Measurements from ENCODE around the gene GP1BB. TPM values are rescaled to one million over a fixed set of nuclear protein-coding genes. Genes with fewer than 3 reads are reported as not detected.
"Not testable (repeated sequence)": the region's sequence is repeated elsewhere in the genome, so short reads cannot be mapped to it uniquely, and the experiment has no call there.

The GP1BB gene
- polyA plus RNA-seq, 2 of the 4 experiments (the other 2 are of a cell fraction) = 0.06 to 0.48 TPM

DNA sequence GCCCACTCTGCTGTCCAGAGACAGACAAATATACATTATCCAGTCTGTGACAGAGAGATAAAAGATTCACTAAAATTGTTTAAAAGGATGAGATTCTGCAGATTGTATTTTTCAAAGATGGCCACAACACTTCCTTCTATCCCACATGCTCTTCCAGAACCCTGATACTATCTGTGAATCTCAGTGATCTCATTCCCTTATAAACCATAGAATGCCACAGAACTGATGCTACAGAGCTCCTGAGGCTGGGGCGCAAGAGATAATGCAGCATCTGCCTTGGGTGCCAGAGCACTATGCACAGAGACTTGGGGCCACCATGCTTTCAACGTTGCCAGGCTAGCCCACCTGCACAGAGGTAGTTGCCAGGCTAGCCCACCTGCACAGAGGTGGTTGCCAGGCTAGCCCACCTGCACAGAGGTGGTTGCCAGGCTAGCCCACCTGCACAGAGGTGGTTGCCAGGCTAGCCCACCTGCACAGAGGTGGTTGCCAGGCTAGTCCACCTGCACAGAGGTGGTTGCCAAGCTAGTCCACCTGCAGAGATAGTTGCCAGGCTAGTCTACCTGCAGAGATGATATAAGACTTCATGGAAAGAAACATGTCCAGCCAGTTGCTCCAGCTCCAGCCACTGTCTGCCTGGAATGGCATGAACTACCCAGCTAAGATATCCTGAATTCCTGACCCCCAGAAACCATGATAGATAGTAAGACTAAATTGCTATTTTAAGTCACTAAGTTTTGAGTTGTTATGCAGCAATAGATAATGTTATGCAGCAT, 26.6 kb upstream of the GP1BB start:
- no peak for DNase-seq (ENCODE audit: low read depth in 1 of 2, low spot score in 1 of 2)
- ChIA-PET CTCF (interaction anchor here (0.6 to 1.2 kb wide), 3 partner anchors 17 to 110 kb away, joined by 3 to 5 read pairs (median 3); no protein-coding TSS in a partner anchor), POLR2A (no interaction called here)
- Histone ChIP-seq H3K27ac (no peak overlapping the region), H3K4me1 (peaks cover 6% of the 10 kb centered on the region), H3K4me2 (no peak overlapping the region), H3K4me3 (no peak overlapping the region), H3K9me3 (no peaks in the 10 kb centered on the region)
- no peak for ATAC-seq
- WGBS (ENCODE audit: missing lambda C conversion rate) = 58% methylated on average over 2 of the region's 2 CpGs
- no peak for FAIRE-seq
- TF ChIP-seq ZC3H11A (IDR thresholded peaks at IDR 0.05) = no peak
- TF ChIP-seq ZSCAN20 (CRISPR knock-in tag; IDR thresholded peaks at IDR 0.05) = no peak
- no peak for TF ChIP-seq HEYL (CRISPR knock-in tag; IDR thresholded peaks at IDR 0.05)
- TF ChIP-seq ZFP36 (IDR thresholded peaks at IDR 0.05; ENCODE audit: borderline replicate concordance, partially characterized antibody) = no peak
- TF ChIP-seq EP300 (IDR thresholded peaks at IDR 0.05) = no peak
- TF ChIP-seq NFE2L2 (conservative IDR thresholded peaks at IDR 0.05; ENCODE audit: low read length) = no peak

DNA sequence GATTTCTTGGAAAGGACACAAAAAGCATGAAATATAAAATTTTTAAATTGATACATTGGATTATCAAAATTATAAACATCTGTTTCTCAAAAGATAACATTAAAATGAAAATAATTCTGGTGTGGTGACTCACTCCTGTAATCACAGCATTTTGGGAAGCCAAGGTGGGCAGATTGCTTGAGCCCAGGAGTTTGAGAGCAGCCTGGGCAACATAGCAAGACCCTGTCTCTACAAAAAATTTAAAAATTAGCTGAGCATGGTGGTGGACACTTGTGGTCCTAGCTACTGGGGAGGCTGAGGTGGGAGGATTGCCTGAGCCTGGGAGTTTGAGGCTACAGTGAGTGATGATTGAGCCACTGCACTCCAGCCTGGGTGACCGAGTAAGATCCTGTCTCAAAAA, 25.5 kb upstream of the GP1BB start:
- CTCF ChIA-PET = interaction anchor here (1.4 to 1.8 kb wide), 2 partner anchors 18 to 68 kb away, joined by 3 to 4 read pairs; no protein-coding TSS in a partner anchor
- POLR2A ChIA-PET; H3K4me3 ChIP-seq; H3K9me3 ChIP-seq; H3K4me1 ChIP-seq; DNase-seq (ENCODE audit: low read depth in 1 of 2, low spot score in 1 of 2); H3K4me2 ChIP-seq; FAIRE-seq; ATAC-seq; H3K27ac ChIP-seq: not testable (repeated sequence)
- 57% methylated on average over 1 of the region's 1 CpG for WGBS (ENCODE audit: missing lambda C conversion rate)

DNA sequence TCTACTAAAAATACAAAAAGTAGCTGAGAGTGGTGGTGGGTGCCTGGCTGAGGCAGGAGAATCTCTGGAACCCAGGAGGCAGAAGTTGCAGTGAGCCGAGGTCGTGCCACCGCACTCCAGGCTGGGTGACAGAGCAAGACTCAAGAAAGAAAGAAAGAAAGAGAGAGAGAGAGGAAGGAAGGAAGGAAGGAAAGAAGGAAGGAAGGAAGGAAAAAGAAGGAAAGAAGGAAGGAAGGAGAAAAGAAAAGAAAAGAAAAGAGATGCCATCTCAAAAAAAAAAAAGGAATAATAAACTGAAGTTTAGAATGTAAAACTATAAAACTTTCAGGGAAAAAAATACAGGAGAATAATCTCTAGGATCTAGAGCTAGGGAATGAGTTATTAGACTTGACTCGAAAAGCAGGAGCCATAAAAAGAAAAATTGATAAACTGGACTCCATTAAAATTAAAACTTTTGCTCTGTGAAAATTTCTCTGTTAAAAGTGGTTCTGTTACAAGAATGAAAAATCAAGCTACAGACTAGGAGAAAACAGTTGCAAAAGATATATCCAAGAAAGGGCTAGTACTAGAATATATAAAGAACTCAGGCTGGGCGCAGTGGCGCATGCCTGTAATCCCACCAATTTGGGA, 22.4 kb upstream of the GP1BB start:
- no peak for ATAC-seq
- no peaks in the 10 kb centered on the region for H3K9me3 ChIP-seq
- no peak overlapping the region for H3K4me3 ChIP-seq
- no peak for FAIRE-seq
- no peak overlapping the region for H3K4me2 ChIP-seq
- DNase-seq (ENCODE audit: low read depth in 1 of 2, low spot score in 1 of 2) = no peak
- H3K4me1 ChIP-seq = no peaks in the 10 kb centered on the region
- TF ChIP-seq PHF8 (IDR thresholded peaks at IDR 0.05; ENCODE audit: borderline replicate concordance, low read depth) (no peak), FOSL2 (IDR thresholded peaks at IDR 0.05) (no peak), FOSL2 (CRISPR knock-in tag; IDR thresholded peaks at IDR 0.05) (no peak), NPAS2 (CRISPR knock-in tag; IDR thresholded peaks at IDR 0.05; ENCODE audit: borderline replicate concordance) (no peak), POLR2AphosphoS2 (conservative IDR thresholded peaks at IDR 0.05; ENCODE audit: low read length) (no peak)
- TF ChIP-seq, protein P1, sequence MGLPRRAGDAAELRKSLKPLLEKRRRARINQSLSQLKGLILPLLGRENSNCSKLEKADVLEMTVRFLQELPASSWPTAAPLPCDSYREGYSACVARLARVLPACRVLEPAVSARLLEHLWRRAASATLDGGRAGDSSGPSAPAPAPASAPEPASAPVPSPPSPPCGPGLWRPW (IDR thresholded peaks at IDR 0.05) = no peak
- TF ChIP-seq, protein P2, sequence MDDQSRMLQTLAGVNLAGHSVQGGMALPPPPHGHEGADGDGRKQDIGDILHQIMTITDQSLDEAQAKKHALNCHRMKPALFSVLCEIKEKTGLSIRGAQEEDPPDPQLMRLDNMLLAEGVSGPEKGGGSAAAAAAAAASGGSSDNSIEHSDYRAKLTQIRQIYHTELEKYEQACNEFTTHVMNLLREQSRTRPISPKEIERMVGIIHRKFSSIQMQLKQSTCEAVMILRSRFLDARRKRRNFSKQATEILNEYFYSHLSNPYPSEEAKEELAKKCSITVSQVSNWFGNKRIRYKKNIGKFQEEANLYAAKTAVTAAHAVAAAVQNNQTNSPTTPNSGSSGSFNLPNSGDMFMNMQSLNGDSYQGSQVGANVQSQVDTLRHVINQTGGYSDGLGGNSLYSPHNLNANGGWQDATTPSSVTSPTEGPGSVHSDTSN (IDR thresholded peaks at IDR 0.05) = no peak
- ChIA-PET CTCF (interaction anchor here (0.9 to 1.9 kb wide), 3 partner anchors 20 to 108 kb away, joined by 3 to 5 read pairs (median 3); no protein-coding TSS in a partner anchor), POLR2A (no interaction called here)
- 79% methylated on average over 6 of the region's 6 CpGs for WGBS (ENCODE audit: missing lambda C conversion rate)
- no peak overlapping the region for H3K27ac ChIP-seq

DNA sequence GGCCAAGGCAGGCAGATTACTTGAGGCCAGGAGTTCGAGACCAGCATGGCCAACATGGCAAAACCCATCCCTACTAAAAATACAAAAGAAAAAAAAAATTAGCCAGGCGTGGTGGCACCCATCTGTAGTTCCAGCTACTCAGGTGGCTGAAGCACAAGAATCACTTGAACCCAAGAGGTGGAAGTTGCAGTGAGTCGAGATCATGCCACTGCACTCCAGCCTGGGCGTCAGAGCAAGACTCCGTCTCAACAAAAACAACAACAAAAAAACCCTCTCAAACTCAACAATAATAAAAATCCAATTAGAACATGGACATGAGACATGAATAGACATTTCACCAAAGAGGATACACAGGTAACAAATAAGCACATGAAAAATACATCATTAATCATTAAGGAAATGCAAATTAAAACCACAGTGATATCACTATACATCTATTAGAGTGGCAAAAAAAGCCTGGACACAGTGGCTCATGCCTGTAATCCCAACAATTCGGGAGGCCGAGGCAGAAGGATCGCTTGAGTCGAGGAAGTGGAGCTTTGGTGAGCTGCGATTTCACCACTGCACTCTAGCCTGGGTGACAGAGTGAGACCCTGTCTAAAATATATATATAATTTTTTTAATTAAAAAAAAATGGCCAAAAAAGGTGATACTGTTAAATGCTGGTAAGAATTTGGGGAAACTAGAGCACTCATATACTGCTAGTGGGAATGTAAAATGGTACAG, 21.8 kb upstream of the GP1BB start:
- CTCF ChIA-PET = interaction anchor here (0.9 to 2.4 kb wide), 4 partner anchors 15 to 107 kb away, joined by 3 to 7 read pairs (median 4); no protein-coding TSS in a partner anchor
- ATAC-seq = no peak
- TF ChIP-seq NFE2L2 (conservative IDR thresholded peaks at IDR 0.05; ENCODE audit: low read length) (no peak), TP53 (CRISPR knock-in tag; IDR thresholded peaks at IDR 0.05) (no peak), HDAC2 (IDR thresholded peaks at IDR 0.05) (no peak), NPAS2 (CRISPR knock-in tag; IDR thresholded peaks at IDR 0.05; ENCODE audit: borderline replicate concordance) (no peak), ESRRA (IDR thresholded peaks at IDR 0.05; ENCODE audit: borderline replicate concordance, low read length) (no peak), EHMT2 (IDR thresholded peaks at IDR 0.05; ENCODE audit: low read depth) (no peak), HOXA7 (CRISPR knock-in tag; IDR thresholded peaks at IDR 0.05) (no peak), RNF2 (IDR thresholded peaks at IDR 0.05; ENCODE audit: borderline replicate concordance, low read depth) (no peak), TFCP2L1 (CRISPR knock-in tag; IDR thresholded peaks at IDR 0.05) (no peak), FOSL2 (IDR thresholded peaks at IDR 0.05) (no peak), FOSL2 (CRISPR knock-in tag; IDR thresholded peaks at IDR 0.05) (no peak), ZC3H11A (IDR thresholded peaks at IDR 0.05) (no peak), POLR2A (IDR thresholded peaks at IDR 0.05; ENCODE audit: low read length) (no peak), CEBPB (IDR thresholded peaks at IDR 0.05) (no peak), CHD2 (IDR thresholded peaks at IDR 0.05; ENCODE audit: low read length, partially characterized antibody) (no peak)
- TF ChIP-seq, protein P1 (IDR thresholded peaks at IDR 0.05) = no peak
- TF ChIP-seq, protein P3, sequence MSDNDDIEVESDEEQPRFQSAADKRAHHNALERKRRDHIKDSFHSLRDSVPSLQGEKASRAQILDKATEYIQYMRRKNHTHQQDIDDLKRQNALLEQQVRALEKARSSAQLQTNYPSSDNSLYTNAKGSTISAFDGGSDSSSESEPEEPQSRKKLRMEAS (IDR thresholded peaks at IDR 0.05) = no peak
- TF ChIP-seq, protein P4, sequence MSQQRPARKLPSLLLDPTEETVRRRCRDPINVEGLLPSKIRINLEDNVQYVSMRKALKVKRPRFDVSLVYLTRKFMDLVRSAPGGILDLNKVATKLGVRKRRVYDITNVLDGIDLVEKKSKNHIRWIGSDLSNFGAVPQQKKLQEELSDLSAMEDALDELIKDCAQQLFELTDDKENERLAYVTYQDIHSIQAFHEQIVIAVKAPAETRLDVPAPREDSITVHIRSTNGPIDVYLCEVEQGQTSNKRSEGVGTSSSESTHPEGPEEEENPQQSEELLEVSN (IDR thresholded peaks at IDR 0.05; ENCODE audit: borderline replicate concordance, low read depth) = no peak

More for the DNA sequence above, 21.8 kb upstream of the GP1BB start:
- POLR2A ChIA-PET = no interaction called here
- 67% methylated on average over 10 of the region's 10 CpGs for WGBS (ENCODE audit: missing lambda C conversion rate)
- Histone ChIP-seq H3K4me3 (no peak overlapping the region), H3K27ac (no peak overlapping the region), H3K9me3 (no peaks in the 10 kb centered on the region), H3K4me1 (no peaks in the 10 kb centered on the region), H3K4me2 (no peak overlapping the region)
- FAIRE-seq (no peak), DNase-seq (ENCODE audit: low read depth in 1 of 2, low spot score in 1 of 2) (no peak)

Data from A549 (cell line).